Activated CD8-positive, alpha-beta memory T cell treated with anti-CD3 and anti-CD28 coated beads, Interleukin-2, amount 50 U/mL, for 48 hours (primary cell): Measurements from ENCODE around the gene NPIPA2.
"Not testable (repeated sequence)": the region's sequence is repeated elsewhere in the genome, so short reads cannot be mapped to it uniquely, and the experiment has no call there.

Experiments
- DNase-seq: peaks from one replicate; pipeline ENCODE4 v3.0.0-alpha.2; 2020

The NPIPA2 gene

DNA sequence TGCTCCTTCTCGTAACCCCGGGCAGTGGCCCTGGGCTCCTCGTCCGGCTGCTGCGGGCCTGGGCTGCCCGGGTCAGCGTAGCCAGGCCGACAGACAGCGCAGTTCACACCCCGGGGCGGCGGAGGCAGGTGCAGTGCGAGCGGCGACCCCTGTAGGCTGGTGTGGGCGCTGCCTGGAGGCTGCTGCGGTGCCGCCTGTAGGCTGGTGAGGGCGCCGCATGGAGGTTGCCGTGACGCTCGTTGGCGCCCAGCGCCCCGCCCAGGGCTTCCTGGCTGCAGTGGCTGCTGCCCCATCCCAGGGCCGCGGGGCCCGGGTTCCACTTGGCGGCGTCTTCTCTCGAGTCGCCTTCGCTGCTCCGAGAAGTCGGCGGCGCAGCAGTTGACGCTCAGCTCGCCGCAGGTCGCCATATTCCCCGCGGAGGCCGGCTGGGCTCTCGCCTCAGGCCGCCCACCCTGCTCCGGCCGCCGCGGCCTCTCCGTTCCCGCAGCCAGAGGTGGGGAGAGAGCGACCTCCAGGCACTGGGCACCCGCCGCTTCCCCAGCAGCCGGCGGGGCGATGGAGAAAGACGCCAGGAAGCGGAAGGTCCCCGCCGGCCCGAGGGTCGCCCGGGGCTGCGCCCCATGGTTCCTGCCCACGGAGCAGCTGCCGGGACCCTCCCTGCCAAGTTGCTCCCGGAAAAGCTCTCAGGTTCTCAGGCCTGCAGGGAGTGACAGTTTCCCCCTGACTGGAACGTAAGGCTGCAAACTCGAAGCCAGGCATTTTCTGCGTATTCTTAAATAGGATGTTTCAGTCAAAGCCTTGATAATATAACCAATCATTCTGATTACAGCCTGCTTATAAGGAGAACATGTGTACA lies at the start of gene NPIPA2:
NPIPA2 (plus strand) TSS at position 261 of the 856 bp plus-strand sequence. CDS start 5,533 bp downstream, outside the sequence.
- DNase-seq, result not testable (repeated sequence)

DNA sequence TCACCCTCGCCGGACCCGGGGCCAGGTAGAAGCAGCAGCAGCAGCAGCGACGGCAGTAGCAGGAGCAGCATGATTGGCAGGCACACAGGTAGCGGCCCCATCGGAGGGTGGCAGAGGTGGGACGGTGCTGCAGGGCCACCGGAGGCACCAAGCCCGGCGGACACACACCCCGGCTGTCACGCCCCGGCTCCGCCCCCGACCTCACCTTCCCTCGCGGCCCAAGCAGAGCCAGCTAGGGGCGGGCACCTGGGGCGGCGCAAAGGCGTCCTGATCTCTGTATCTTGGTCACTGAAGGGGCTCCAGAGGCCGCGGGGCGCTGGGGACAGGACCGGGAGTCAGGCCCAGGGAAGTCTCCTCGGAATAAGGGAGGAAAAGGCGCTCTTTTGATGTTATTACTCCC lies 48.2 kb upstream of the NPIPA2 start, which contains the start of gene PLA2G10:
PLA2G10 (minus strand) TSS at position 180 of the 400 bp plus-strand sequence; CDS start at position 101, 79 bp downstream.
- DNase-seq, result not testable (repeated sequence)

DNA sequence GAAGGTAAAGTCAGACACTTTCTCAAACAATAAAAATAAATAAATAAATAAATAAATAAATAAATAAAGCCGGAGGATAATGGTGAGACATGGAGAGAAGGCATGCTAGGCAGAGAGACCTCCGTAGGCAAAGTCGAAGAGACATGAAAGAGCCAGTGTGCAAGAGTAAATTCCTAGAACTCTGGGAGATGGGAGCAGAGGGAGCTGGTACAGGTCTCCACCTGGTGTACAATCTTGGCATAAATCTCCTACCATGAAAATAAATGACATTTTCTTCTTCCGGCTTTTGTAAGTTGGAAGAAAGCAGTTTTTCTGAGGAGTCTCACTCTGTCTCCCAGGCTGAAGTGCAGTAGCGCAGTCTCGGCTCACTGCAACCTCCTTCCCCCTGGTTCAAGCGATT lies 40.5 kb upstream of the NPIPA2 start:
- not testable (repeated sequence) for DNase-seq

DNA sequence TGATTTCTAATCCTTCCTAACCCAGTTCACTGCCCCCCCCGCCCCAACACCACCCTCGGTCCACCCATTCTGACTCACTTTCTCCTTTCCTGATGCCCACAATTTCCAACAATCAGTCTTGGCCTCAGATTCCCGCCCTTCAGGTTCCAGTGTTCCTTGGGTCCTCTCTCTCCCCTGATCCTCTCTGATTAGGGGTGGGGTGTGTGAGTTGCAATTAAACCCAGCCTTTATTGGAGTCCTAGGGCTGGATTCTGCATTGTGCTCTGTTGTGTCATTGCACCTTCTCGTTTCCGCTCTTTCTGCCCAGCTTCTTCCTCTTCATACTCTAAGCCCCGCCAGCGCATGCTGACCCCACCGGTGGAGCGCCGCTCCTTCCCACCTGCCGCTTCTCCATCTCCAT lies 39.7 kb upstream of the NPIPA2 start:
- not testable (repeated sequence) for DNase-seq

DNA sequence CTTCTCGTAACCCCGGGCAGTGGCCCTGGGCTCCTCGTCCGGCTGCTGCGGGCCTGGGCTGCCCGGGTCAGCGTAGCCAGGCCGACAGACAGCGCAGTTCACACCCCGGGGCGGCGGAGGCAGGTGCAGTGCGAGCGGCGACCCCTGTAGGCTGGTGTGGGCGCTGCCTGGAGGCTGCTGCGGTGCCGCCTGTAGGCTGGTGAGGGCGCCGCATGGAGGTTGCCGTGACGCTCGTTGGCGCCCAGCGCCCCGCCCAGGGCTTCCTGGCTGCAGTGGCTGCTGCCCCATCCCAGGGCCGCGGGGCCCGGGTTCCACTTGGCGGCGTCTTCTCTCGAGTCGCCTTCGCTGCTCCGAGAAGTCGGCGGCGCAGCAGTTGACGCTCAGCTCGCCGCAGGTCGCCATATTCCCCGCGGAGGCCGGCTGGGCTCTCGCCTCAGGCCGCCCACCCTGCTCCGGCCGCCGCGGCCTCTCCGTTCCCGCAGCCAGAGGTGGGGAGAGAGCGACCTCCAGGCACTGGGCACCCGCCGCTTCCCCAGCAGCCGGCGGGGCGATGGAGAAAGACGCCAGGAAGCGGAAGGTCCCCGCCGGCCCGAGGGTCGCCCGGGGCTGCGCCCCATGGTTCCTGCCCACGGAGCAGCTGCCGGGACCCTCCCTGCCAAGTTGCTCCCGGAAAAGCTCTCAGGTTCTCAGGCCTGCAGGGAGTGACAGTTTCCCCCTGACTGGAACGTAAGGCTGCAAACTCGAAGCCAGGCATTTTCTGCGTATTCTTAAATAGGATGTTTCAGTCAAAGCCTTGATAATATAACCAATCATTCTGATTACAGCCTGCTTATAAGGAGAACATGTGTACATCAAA lies 38.9 kb upstream of the NPIPA2 start, which contains the start of gene NPIPA3:
NPIPA3 (plus strand) TSS at position 256 of the 856 bp plus-strand sequence. CDS start 5,533 bp downstream, outside the sequence.
- not testable (repeated sequence) for DNase-seq

DNA sequence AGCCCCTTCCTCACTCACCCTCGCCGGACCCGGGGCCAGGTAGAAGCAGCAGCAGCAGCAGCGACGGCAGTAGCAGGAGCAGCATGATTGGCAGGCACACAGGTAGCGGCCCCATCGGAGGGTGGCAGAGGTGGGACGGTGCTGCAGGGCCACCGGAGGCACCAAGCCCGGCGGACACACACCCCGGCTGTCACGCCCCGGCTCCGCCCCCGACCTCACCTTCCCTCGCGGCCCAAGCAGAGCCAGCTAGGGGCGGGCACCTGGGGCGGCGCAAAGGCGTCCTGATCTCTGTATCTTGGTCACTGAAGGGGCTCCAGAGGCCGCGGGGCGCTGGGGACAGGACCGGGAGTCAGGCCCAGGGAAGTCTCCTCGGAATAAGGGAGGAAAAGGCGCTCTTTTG lies 9.1 kb upstream of the NPIPA2 start:
- DNase-seq, result not testable (repeated sequence)

DNA sequence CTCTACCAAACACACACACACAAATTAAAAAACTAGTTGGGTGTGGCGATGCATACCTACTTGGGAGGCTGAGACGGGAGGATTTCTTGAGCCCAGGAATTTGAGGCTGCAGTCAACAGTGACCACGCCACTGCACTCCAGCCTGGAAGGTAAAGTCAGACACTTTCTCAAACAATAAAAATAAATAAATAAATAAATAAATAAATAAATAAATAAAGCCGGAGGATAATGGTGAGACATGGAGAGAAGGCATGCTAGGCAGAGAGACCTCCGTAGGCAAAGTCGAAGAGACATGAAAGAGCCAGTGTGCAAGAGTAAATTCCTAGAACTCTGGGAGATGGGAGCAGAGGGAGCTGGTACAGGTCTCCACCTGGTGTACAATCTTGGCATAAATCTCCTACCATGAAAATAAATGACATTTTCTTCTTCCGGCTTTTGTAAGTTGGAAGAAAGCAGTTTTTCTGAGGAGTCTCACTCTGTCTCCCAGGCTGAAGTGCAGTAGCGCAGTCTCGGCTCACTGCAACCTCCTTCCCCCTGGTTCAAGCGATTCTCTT lies 1.4 kb upstream of the NPIPA2 start:
- DNase-seq, result not testable (repeated sequence)

DNA sequence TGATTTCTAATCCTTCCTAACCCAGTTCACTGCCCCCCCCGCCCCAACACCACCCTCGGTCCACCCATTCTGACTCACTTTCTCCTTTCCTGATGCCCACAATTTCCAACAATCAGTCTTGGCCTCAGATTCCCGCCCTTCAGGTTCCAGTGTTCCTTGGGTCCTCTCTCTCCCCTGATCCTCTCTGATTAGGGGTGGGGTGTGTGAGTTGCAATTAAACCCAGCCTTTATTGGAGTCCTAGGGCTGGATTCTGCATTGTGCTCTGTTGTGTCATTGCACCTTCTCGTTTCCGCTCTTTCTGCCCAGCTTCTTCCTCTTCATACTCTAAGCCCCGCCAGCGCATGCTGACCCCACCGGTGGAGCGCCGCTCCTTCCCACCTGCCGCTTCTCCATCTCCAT lies 539 bp upstream of the NPIPA2 start:
- DNase-seq, result not testable (repeated sequence)

DNA sequence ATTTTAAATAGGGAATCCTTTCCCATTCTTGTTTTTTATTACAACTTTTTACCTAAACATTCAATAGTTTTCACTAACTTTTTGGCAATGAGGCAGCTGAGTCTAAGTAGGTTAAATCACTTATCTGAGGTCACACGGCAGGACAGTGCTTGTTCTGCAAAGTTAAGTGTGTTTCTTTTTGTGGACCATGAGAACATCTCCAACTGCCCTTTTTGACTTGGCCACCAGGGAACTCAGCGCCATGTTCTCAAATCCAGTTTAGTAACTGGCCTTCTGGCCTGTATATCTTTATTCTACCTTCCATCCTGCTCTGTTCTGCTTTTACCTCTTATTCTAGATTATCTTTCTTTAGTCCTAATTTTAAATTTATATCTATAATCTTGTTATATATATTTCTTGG lies 31.3 kb downstream of the NPIPA2 start:
- not testable (repeated sequence) for DNase-seq

DNA sequence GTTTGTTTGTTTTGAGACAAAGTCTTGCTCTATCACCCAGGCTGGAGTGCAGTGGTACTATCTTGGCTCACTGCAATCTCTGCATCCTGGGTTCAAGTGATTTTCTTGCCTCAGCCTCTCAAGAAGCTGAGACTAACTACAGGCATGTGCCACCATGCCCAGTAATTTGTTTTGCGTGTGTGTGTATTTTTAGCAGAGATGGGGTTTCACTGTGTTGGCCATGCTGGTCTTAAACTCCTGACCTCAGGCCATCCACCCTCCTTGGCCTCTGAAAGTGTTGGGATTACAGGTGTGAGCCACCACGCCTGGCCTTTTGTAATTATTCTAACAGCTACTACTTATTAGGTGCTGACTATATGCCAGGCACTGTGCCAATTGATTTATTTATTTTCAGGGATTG lies 33.3 kb downstream of the NPIPA2 start:
- DNase-seq, result not testable (repeated sequence)

DNA sequence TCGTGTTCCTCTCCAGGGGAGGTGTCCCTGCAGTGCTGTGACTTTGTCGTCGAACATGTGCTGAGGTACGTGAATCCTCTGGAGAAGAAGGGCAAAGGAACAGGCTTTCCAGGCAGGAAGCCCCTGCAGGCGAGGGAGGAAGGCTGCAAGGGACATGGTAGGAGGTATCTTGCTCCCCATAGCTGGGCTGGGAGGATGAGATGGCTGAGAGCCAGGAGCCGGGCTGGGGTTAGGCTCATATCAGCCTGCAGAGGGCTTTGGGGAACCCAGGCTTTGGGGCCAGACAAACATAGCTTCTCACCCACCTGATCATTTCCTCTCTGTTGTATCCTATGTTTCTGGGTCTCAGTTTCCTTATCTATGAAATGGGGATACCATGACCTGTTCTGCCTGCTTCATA lies 34.4 kb downstream of the NPIPA2 start:
- DNase-seq, result not testable (repeated sequence)

DNA sequence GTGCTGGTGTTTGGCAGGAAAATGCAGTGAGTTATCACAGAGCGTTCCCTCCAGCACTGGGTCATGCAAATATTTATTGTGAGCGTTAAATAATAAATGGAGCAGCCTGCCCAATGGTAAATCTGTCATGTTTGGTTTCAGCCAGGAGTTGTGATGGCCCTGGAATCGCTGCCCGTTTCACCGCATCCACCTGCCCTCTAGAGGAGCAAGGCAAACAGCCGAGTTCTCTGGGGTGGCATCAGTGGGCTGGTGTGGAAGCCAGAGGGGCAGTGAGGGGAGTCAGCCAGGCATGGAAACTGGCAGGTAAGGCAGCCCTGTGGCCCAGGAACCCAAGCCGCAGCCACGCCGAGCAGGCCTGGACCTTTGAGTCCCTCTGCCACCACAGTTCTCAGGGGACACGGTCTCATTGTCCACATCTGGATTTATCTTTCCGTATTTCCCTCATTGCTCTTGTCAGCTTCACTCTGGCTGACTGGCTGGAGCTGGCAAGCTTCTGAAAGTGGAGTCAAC lies 37.1 kb downstream of the NPIPA2 start:
- not testable (repeated sequence) for DNase-seq

DNA sequence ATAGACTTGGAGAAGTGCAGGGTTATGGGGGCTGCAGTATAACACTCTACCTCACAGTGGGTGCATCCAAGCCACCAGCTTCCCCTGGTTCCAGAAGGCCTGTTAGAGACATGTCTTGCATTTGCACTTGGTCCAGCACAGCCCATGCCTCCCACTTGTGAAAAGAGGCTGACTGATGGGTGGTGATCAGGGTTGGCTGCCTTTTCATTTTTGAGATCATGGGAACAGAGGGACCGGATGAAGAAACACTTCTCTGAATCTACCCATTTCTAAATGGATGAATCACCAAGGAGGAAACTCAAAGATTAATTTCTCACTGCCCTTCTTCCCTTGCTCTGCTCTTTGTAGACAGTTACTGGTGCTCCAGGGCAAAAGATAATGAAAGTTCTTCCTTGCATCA lies 43.8 kb downstream of the NPIPA2 start:
- not testable (repeated sequence) for DNase-seq

DNA sequence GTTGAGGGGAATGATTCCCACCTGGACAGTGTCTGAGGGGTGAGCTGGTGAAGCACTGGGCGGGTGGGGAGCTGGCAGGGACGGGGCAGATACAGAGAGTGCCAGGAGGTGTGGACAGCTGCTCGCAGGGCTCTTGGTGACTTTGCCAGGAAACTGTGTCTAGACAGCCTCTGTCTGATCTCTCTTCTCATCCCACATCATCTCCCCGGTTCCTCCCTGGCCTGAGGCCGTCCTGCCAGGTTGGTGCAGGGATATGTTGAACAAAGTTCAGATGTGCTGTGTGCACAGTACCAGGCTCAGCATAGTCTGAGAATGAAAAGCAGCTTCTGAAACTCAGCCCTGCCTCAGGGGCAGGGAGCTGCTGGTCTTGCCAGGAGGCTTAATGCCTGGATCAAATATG lies 47.2 kb downstream of the NPIPA2 start:
- not testable (repeated sequence) for DNase-seq

DNA sequence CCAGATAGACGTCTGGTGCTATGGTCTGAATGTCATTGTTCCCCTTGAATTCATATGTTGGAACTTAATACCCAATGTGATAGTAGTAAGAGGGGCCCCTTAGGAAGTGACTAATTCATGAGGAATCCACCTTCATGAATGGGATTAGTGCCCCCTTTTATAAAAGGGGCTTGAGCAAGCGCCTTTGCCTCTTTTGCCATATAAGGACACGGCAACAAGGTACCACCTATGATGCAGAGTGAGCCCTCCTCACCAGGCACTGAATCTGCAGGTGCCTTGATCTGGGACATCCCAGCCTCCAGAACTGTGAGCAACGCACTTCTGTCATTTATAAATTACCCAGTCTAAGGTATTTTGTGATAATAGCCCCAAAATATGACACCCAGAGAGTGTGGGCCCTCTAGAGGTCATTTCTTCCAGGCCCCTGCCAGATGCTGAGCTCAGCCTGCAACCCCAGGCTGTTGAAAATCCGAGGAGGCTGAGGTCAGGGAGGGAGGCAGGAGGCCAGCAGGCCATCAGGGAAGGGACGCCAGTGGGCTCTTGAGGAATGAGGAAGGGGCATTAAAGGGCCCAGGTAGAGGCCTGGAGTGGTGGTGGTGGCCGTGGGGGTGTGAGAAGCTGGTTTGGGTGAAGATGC lies 48.1 kb downstream of the NPIPA2 start:
- DNase-seq, result not testable (repeated sequence)

DNA sequence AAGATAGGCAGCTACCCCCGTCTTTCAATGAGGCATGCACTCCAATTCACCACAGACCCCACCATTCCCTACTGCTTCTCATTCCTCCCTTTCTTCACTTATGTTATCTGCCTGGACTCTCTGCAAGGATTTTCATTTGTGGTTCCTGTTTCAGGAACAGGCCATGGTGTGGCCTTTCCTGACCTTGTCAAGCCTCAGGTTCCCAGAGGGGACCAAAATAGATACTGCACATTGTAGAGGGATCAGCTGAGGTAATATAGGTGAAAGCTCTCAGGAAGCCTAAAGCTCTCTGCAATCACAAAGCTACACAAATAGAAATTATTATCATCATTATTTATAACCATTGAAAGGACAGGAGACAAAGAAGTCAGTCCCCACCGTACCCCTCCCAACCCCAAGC lies 50.6 kb downstream of the NPIPA2 start:
- DNase-seq, result not testable (repeated sequence)

DNA sequence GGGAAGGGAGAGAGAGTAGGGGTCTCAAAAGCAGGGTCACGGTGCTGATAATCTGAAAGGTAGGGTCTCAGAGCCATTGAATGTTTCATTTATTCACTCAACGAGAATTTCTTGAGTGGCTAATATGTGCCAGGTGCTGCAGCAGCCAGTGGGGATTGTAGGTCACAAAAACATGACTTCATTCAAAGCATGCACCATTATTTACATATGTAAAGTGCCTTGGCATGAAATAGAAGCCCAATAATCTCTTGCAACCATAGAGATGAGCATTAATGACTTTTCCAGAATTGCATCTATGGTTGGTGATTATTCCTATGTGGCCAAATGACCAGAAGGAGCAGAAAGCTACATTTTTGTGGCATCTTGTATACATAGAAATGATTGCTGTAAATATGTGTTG lies 55.2 kb downstream of the NPIPA2 start:
- not testable (repeated sequence) for DNase-seq

DNA sequence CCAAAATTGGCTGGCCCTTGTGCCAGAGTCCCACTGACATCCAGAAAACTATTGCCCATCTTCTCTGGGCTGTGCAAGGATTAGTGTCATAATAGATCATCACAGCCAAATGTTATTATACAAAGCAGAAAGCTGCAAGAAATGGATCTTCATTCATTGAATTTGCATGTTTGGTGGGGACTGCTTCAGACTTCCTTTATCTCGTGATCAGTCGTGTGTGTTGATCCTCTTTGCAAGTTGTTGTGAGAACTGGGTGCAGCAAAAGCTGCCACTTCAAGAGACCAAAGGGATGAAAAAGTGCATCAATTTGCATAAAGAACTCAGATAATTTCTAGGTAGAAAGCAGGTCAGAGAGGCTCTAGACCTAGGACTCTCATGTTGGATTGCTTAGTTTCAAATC lies 61.2 kb downstream of the NPIPA2 start:
- DNase-seq, result not testable (repeated sequence)

DNA sequence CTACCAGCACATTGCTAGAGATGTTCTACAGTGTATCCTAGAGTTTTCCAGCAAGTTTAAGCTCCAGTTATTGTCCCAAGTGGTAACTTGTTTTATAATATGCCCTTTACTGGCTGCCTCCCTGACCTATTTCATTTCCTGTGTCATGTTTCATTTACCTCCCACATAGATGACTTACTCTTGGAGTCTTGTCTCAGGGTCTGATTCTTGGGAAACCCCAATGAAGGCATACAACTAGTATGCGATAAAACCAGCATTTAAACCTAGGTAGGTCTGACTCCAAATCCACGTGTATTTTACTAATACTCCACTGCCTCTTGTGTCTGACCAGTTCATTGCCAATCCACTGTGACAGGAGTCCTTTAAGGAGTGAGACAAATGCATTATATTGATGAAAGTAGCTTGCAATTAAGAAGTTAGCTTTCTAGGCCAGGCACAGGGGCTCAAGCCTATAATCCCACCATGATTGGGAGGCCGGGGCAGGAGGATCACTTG lies 64.9 kb downstream of the NPIPA2 start:
- DNase-seq, result not testable (repeated sequence)

DNA sequence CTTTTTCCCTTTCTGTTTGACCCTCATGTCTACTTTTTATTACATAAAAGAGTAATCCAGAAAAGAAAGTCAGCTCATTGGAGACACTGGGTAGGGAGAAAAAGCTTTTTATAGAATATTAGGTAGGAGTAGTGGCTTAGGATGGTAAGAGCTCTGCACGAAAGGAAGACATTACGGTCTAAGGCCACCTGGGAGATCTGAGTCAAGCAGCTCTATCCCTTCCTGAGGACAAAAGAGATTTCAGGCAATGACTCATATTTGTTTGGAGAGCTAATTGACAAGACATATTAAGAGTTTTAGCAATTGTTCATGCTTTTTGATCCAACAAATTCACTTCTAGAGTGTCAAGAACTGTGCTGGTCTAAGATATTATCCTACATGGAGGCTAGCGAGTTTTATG lies 71.6 kb downstream of the NPIPA2 start:
- DNase-seq, result not testable (repeated sequence)
